ENCODE measurements around the gene ALK.

GRCh38 chr2:29462293-29462692 is 459.1 kb downstream of the ALK start:
- TF ChIP-seq MAX (IDR thresholded peaks at IDR 0.05) (no peak), RAD21 (IDR thresholded peaks at IDR 0.05; ENCODE audit: low read depth) (no peak), CEBPB (IDR thresholded peaks at IDR 0.05) (no peak), YY1 (IDR thresholded peaks at IDR 0.05; ENCODE audit: low read depth) (no peak), EP300 (IDR thresholded peaks at IDR 0.05; ENCODE audit: borderline replicate concordance) (no peak), TCF12 (IDR thresholded peaks at IDR 0.05; ENCODE audit: low read depth) (no peak), FOXM1 (IDR thresholded peaks at IDR 0.05; ENCODE audit: borderline replicate concordance, low read depth) (no peak), TAF1 (IDR thresholded peaks at IDR 0.05; ENCODE audit: low read depth) (no peak), ZBTB7A (IDR thresholded peaks at IDR 0.05; ENCODE audit: low read depth) (no peak), TEAD4 (IDR thresholded peaks at IDR 0.05) (no peak)

Data from Ishikawa (cell line).